Mesendoderm (in vitro differentiated cells): Measurements from ENCODE around the gene GPR171.
A peak's percentile ranks its signal among the peaks of the same experiment; 100 is the strongest.

Experiments used
- DNase-seq: peaks from one replicate; pipeline ENCODE4 v3.0.0; 2013
- H2AK5ac ChIP-seq: 2 replicates; pipeline ENCODE4 v1.6.1; 2013; ENCODE audit warnings: low read length, inconsistent platforms
- H2BK120ac ChIP-seq: 2 replicates; pipeline ENCODE4 v1.6.1; 2013; ENCODE audit warnings: low read depth, mild to moderate bottlenecking, low read length, moderate library complexity, mixed read lengths
- H2BK15ac ChIP-seq: replicated peaks from 2 replicates; pipeline ENCODE4 v1.6.1; 2013; ENCODE audit warnings: low read depth, mild to moderate bottlenecking, moderate library complexity
- H2BK5ac ChIP-seq: 2 replicates; pipeline ENCODE4 v1.6.1; 2013; ENCODE audit warnings: low read length, inconsistent platforms
- H3K18ac ChIP-seq: 2 replicates; pipeline ENCODE4 v1.6.1; 2013; ENCODE audit warnings: mild to moderate bottlenecking, low read length, mixed read lengths
- H3K23ac ChIP-seq: one replicate; pipeline ENCODE4 v1.6.1; 2013; ENCODE audit warnings: low read length
- H3K27ac ChIP-seq: 2 replicates; pipeline ENCODE4 v1.5.1; 2013; ENCODE audit warnings: low read depth, mild to moderate bottlenecking, inconsistent platforms, low read length, moderate library complexity
- H3K27me3 ChIP-seq: 2 replicates; pipeline ENCODE4 v1.6.1; 2013; ENCODE audit warnings: low read length, control low read depth, mild to moderate bottlenecking, inconsistent platforms; ENCODE audit not compliant: insufficient read depth, poor library complexity
- H3K36me3 ChIP-seq: 2 replicates; pipeline ENCODE4 v1.6.1; 2013; ENCODE audit warnings: low read length, inconsistent platforms; ENCODE audit not compliant: control insufficient read depth, insufficient read depth
- H3K4ac ChIP-seq: one replicate; pipeline ENCODE4 v1.6.1; 2013; ENCODE audit warnings: low read depth, mild to moderate bottlenecking, low read length, moderate library complexity
- H3K4me1 ChIP-seq: 2 replicates; pipeline ENCODE4 v1.6.1; 2013; ENCODE audit warnings: low read depth, low read length, inconsistent platforms; ENCODE audit not compliant: control insufficient read depth
- H3K4me2 ChIP-seq: 2 replicates; pipeline ENCODE4 v1.6.1; 2013; ENCODE audit warnings: low read length
- H3K4me3 ChIP-seq: 2 replicates; pipeline ENCODE4 v1.5.1; 2013; ENCODE audit warnings: mild to moderate bottlenecking, low read length
- H3K56ac ChIP-seq: one replicate; pipeline ENCODE4 v1.6.1; 2013; ENCODE audit warnings: low read length
- H3K79me1 ChIP-seq: 2 replicates; pipeline ENCODE4 v1.6.1; 2013; ENCODE audit warnings: low read length, inconsistent platforms
- H3K79me2 ChIP-seq: 2 replicates; pipeline ENCODE4 v1.6.1; 2013; ENCODE audit warnings: mild to moderate bottlenecking, low read length; ENCODE audit not compliant: control insufficient read depth, insufficient read depth
- H3K9ac ChIP-seq: 2 replicates; pipeline ENCODE4 v1.6.1; 2013; ENCODE audit warnings: low read length, inconsistent platforms
- H4K5ac ChIP-seq: one replicate; pipeline ENCODE4 v1.6.1; 2013; ENCODE audit warnings: low read length
- H4K8ac ChIP-seq: one replicate; pipeline ENCODE4 v1.6.1; 2013; ENCODE audit warnings: low read depth, mild to moderate bottlenecking, control low read depth, low read length, moderate library complexity
- WGBS: extraction: QIAGEN DNeasy Blood & Tissue Kit; methylation state at CpG from one replicate; pipeline ENCODE4 v1.1.7; 2013; ENCODE audit warnings: low lambda C conversion rate, missing lambda C conversion rate; ENCODE audit not compliant: insufficient coverage; ENCODE audit errors: extremely low coverage; 5-methylcytosine and 5-hydroxymethylcytosine counted together

The GPR171 gene

DNA sequence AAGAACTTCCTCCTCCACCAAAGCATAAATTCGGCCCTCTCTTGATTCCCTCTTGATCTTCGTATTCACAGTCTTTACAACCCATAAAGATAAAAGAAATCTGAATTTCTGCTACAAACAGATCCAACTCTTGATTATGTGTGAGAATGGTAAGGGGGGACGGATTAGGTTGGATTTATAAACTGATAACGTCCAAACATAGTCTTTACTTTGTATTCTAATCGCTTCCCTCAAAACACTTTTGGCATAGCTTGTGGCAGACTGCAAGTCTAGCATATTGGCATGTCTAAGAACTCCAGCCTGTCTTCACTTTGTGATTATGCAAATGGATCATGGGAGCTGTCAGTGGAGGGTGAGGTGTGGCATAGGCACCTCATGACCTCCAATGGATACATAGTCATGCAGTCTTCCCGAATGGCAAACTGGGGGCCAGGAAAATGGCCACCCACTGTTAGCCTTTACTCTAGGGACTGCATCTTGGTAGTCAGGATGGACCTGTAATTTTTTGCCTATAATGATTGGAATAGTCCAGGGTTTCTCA lies 24.3 kb upstream of the GPR171 start:
- Histone ChIP-seq H3K4me3 (no peak overlapping the region), H3K4me2 (no peak overlapping the region), H3K9ac (no peak overlapping the region), H3K18ac (no peak overlapping the region), H3K23ac (no peak overlapping the region), H2BK120ac (no peak overlapping the region), H4K5ac (no peak overlapping the region), H2BK15ac (no peak overlapping the region), H3K56ac (no peak overlapping the region), H3K79me2 (no peaks in the 10 kb centered on the region), H3K4ac (no peak overlapping the region), H3K27me3 (no peaks in the 10 kb centered on the region), H3K36me3 (no peaks in the 10 kb centered on the region), H3K27ac (no peak overlapping the region), H4K8ac (no peak overlapping the region), H3K79me1 (no peaks in the 10 kb centered on the region), H2AK5ac (no peak overlapping the region), H2BK5ac (no peak overlapping the region), H3K4me1 (peaks cover 5% of the 10 kb centered on the region)
- DNase-seq, result no peak
- no CpG with 5 or more reads among the region's 6 CpGs for WGBS

- H3K4me1 ChIP-seq, result peaks cover 5% of the 10 kb centered on the region
- H3K79me2 ChIP-seq, result no peaks in the 10 kb centered on the region
- no peak overlapping the region for H3K9ac ChIP-seq
- H2BK5ac ChIP-seq, result no peak overlapping the region
- H3K27me3 ChIP-seq, result no peaks in the 10 kb centered on the region
- H3K4me3 ChIP-seq, result no peak overlapping the region
- DNase-seq, result no peak
- H3K36me3 ChIP-seq, result no peaks in the 10 kb centered on the region
- no peak overlapping the region for H3K4ac ChIP-seq
- H3K23ac ChIP-seq, result no peak overlapping the region
- WGBS, result no CpG with 5 or more reads among the region's 5 CpGs
- peak overlapping the region; percentile 30 for H3K56ac ChIP-seq
- no peak overlapping the region for H2BK120ac ChIP-seq
- no peak overlapping the region for H3K27ac ChIP-seq
- no peak overlapping the region for H4K8ac ChIP-seq
- no peak overlapping the region for H3K18ac ChIP-seq
- no peak overlapping the region for H3K4me2 ChIP-seq
- H3K79me1 ChIP-seq, result no peaks in the 10 kb centered on the region
- no peak overlapping the region for H2AK5ac ChIP-seq
- H4K5ac ChIP-seq, result no peak overlapping the region
- no peak overlapping the region for H2BK15ac ChIP-seq
Measured at GRCh38 chr3:151226825-151227224, 23.8 kb upstream of the GPR171 start.

GRCh38 chr3:151226088-151226563 lies 23.1 kb upstream of the GPR171 start:
- H4K8ac ChIP-seq, result no peak overlapping the region
- no peaks in the 10 kb centered on the region for H3K79me1 ChIP-seq
- no peaks in the 10 kb centered on the region for H3K27me3 ChIP-seq
- H3K56ac ChIP-seq, result no peak overlapping the region
- no peak overlapping the region for H3K27ac ChIP-seq
- no CpG with 5 or more reads among the region's 4 CpGs for WGBS
- no peak overlapping the region for H3K4me2 ChIP-seq
- H3K4ac ChIP-seq, result no peak overlapping the region
- peaks cover 5% of the 10 kb centered on the region for H3K4me1 ChIP-seq
- H2BK15ac ChIP-seq, result no peak overlapping the region
- no peaks in the 10 kb centered on the region for H3K79me2 ChIP-seq
- no peak overlapping the region for H3K9ac ChIP-seq
- H2AK5ac ChIP-seq, result no peak overlapping the region
- H3K18ac ChIP-seq, result no peak overlapping the region
- H2BK5ac ChIP-seq, result no peak overlapping the region
- H3K4me3 ChIP-seq, result no peak overlapping the region
- no peaks in the 10 kb centered on the region for H3K36me3 ChIP-seq
- H3K23ac ChIP-seq, result no peak overlapping the region
- no peak overlapping the region for H2BK120ac ChIP-seq
- H4K5ac ChIP-seq, result no peak overlapping the region
- DNase-seq, result peak; percentile 37

GRCh38 chr3:151225040-151225975 lies 22.3 kb upstream of the GPR171 start:
- Histone ChIP-seq H2BK120ac (no peak overlapping the region), H3K18ac (no peak overlapping the region), H3K79me1 (no peaks in the 10 kb centered on the region), H4K8ac (no peak overlapping the region), H3K23ac (no peak overlapping the region), H2BK5ac (no peak overlapping the region), H3K9ac (no peak overlapping the region), H3K27me3 (no peaks in the 10 kb centered on the region), H3K36me3 (no peaks in the 10 kb centered on the region), H3K4me2 (no peak overlapping the region), H3K27ac (no peak overlapping the region), H2AK5ac (no peak overlapping the region), H2BK15ac (no peak overlapping the region), H3K4me3 (no peak overlapping the region), H3K4me1 (peaks cover 5% of the 10 kb centered on the region), H3K4ac (no peak overlapping the region), H4K5ac (no peak overlapping the region), H3K79me2 (no peaks in the 10 kb centered on the region), H3K56ac (no peak overlapping the region)
- no peak for DNase-seq
- no CpG with 5 or more reads among the region's 9 CpGs for WGBS

DNA sequence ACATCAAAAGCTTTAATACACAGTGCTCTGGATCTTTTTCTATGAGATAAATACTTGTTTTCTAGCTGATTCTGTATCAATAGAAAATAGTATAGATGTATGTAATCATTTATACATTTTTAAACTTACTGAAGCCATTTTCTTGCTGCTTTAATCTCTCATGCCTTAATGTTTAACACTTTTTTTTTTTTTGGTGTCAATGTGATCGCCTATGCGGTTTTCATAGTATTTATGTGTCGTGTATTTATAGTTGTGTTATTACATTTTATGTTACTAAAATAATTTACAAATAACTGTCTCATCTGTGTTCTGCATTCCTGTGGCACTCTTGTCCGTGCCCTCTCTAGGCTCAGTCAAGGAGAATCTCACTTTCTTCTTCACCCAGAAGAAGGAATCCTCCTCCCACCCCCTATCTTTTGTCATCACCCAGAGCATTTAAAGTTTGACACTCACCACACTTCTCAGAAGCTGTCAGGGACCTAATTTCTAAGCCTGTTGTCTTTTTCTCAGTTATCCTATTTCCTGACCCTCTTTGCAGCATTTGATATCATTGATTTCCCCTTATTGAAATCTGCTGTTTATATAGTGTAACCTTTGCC lies 21.4 kb upstream of the GPR171 start:
- Histone ChIP-seq H3K23ac (no peak overlapping the region), H4K8ac (no peak overlapping the region), H3K56ac (no peak overlapping the region), H3K79me2 (no peaks in the 10 kb centered on the region), H2AK5ac (no peak overlapping the region), H3K36me3 (no peaks in the 10 kb centered on the region), H4K5ac (no peak overlapping the region), H3K9ac (no peak overlapping the region), H3K18ac (no peak overlapping the region), H3K4me1 (peaks cover 5% of the 10 kb centered on the region), H2BK15ac (no peak overlapping the region), H3K27me3 (no peaks in the 10 kb centered on the region), H3K4me3 (no peak overlapping the region), H2BK120ac (no peak overlapping the region), H2BK5ac (no peak overlapping the region), H3K27ac (no peak overlapping the region), H3K79me1 (no peaks in the 10 kb centered on the region), H3K4me2 (no peak overlapping the region), H3K4ac (no peak overlapping the region)
- DNase-seq, result no peak
- no CpG with 5 or more reads among the region's 4 CpGs for WGBS
